Endothelial cell of umbilical vein (primary cell): ENCODE measurements around the gene PPP2R5B. TPM values are rescaled to one million over a fixed set of nuclear protein-coding genes. Genes with fewer than 3 reads are reported as not detected.

Source experiments
- BruUV-seq: library from RNA; stranded (reverse); fragments of 400-500 nt; replicated peaks from 2 replicates; lab custom pipeline; 2021; lab: Mats Ljungman, UMichigan
- CTCF ChIA-PET: fragments of 300-600, 350-600 bp; sonication (Branson Sonifier 250); formaldehyde crosslinking; loops from one replicate; lab custom pipeline; 2021; ENCODE audit warnings: antibody characterized with exemption, inconsistent platforms; lab: Charles Lee
- POLR2A ChIA-PET: fragments of 300-600, 350-600 bp; sonication (Branson Sonifier 250); formaldehyde crosslinking; loops from one replicate; lab custom pipeline; 2021; ENCODE audit warnings: antibody characterized with exemption, inconsistent platforms; lab: Charles Lee
- DNase-seq: peaks from one replicate; pipeline ENCODE4 v3.0.0-alpha.2; 2011; ENCODE audit warnings: low read depth, low spot score
- FAIRE-seq: peaks from 2 replicates; lab custom pipeline; 2011; peaks lifted over from hg19 to GRCh38; lab: Jason Lieb, UNC
- H2AFZ ChIP-seq: 2 replicates; pipeline ENCODE4 v1.6.0; 2012; ENCODE audit warnings: low read depth, low read length, control low read depth, inconsistent platforms
- H3K27ac ChIP-seq: 2 replicates; pipeline ENCODE4 v1.5.1; 2011; ENCODE audit warnings: low read depth, mild to moderate bottlenecking, control low read depth, low read length, moderate library complexity; ENCODE audit not compliant: insufficient read depth
- H3K27me3 ChIP-seq, 2 experiments: 2 replicates each; pipeline versions ENCODE4 v1.6.0 to v1.6.1; 2011; ENCODE audit warnings: low read length in 2 of 2, mixed read lengths in 1 of 2; ENCODE audit not compliant: control insufficient read depth in 2 of 2, insufficient read depth in 2 of 2
- H3K36me3 ChIP-seq, 2 experiments: 2 replicates in 1 of 2; 3 replicates in 1 of 2; pipeline ENCODE4 v1.5.1; 2011; ENCODE audit warnings: low read length in 2 of 2, mild to moderate bottlenecking in 1 of 2, moderate library complexity in 1 of 2; ENCODE audit not compliant: control insufficient read depth in 2 of 2, insufficient read depth in 2 of 2; ENCODE audit errors: extremely low read depth in 1 of 2
- H3K4me1 ChIP-seq: 3 replicates; pipeline ENCODE4 v1.5.1; 2011; ENCODE audit warnings: mild to moderate bottlenecking, low read length; ENCODE audit not compliant: control insufficient read depth, insufficient read depth; ENCODE audit errors: extremely low read depth
- H3K4me2 ChIP-seq: 2 replicates; pipeline ENCODE4 v1.6.1; 2011; ENCODE audit warnings: low read length, control low read depth, mixed read lengths; ENCODE audit not compliant: insufficient read depth
- H3K4me3 ChIP-seq, 3 experiments: fragments of 200-600 bp in 1 of 3; sonication (generic), shearing (Covaris generic) in 1 of 3; replicated peaks in 1 of 3; 2 replicates each; pipeline ENCODE4 v1.5.1; 2011 to 2016; ENCODE audit warnings: control low read depth in 3 of 3, low read length in 3 of 3, mild to moderate bottlenecking in 2 of 3, inconsistent platforms in 1 of 3, low read depth in 1 of 3, moderate library complexity in 1 of 3; ENCODE audit not compliant: insufficient read depth in 1 of 3
- H3K79me2 ChIP-seq: 2 replicates; pipeline ENCODE4 v1.6.0; 2012; ENCODE audit warnings: low read length, inconsistent platforms; ENCODE audit not compliant: control insufficient read depth, insufficient read depth
- H3K9ac ChIP-seq: replicated peaks from 2 replicates; pipeline ENCODE3; 2011; ENCODE audit warnings: low read length, control low read depth; ENCODE audit not compliant: insufficient read depth; ENCODE audit errors: extremely low read depth
- H3K9me1 ChIP-seq: replicated peaks from 3 replicates; pipeline ENCODE4 v1.6.0; 2011; ENCODE audit warnings: mild to moderate bottlenecking, low read length; ENCODE audit not compliant: control insufficient read depth, insufficient read depth; ENCODE audit errors: extremely low read depth
- H3K9me3 ChIP-seq: replicated peaks from 2 replicates; pipeline ENCODE4 v1.5.1; 2012; ENCODE audit warnings: low read length, inconsistent platforms; ENCODE audit not compliant: control insufficient read depth, insufficient read depth
- H4K20me1 ChIP-seq: replicated peaks from 2 replicates; pipeline ENCODE3; 2011; ENCODE audit warnings: mild to moderate bottlenecking, low read length; ENCODE audit not compliant: control insufficient read depth, insufficient read depth; ENCODE audit errors: extremely low read depth
- CTCF ChIP-seq, 2 donors: IDR thresholded peaks; 1 replicate in 1 of 2; 2 replicates in 1 of 2; pipeline ENCODE4 v1.5.1; 2011; ENCODE audit warnings: low read length in 2 of 2, mild to moderate bottlenecking in 2 of 2, moderate library complexity in 2 of 2, control low read depth in 1 of 2, inconsistent platforms in 1 of 2, low read depth in 1 of 2; ENCODE audit not compliant: insufficient read depth in 1 of 2; ENCODE audit errors: extremely low read depth in 1 of 2
- EZH2 ChIP-seq: IDR thresholded peaks from 2 replicates; pipeline ENCODE4 v1.6.1; 2012; ENCODE audit warnings: borderline replicate concordance, low read depth, mild to moderate bottlenecking, moderate library complexity, low read length, inconsistent platforms; ENCODE audit not compliant: severe bottlenecking
- FOS ChIP-seq: IDR thresholded peaks from 2 replicates; pipeline ENCODE4 v1.6.1; 2011; ENCODE audit warnings: mild to moderate bottlenecking, low read length, moderate library complexity, borderline replicate concordance; ENCODE audit not compliant: insufficient read depth
- GATA2 ChIP-seq: IDR thresholded peaks from 2 replicates; pipeline ENCODE4 v1.7.0; 2011; ENCODE audit warnings: low read depth, mild to moderate bottlenecking, moderate library complexity, mixed read lengths, low read length; ENCODE audit not compliant: insufficient read length, insufficient read depth
- JUN ChIP-seq: IDR thresholded peaks from 2 replicates; pipeline ENCODE4 v1.6.1; 2011; ENCODE audit warnings: borderline replicate concordance, low read depth; ENCODE audit not compliant: insufficient read length, insufficient read depth
- MAX ChIP-seq: IDR thresholded peaks from 2 replicates; pipeline ENCODE4 v1.6.1; 2011; ENCODE audit not compliant: insufficient read depth, insufficient read length
- MYC ChIP-seq: IDR thresholded peaks from one replicate; pipeline ENCODE4 v1.6.1; 2011; ENCODE audit warnings: mild to moderate bottlenecking, low read depth, low read length
- POLR2A ChIP-seq: IDR thresholded peaks from 2 replicates; pipeline ENCODE4 v1.6.1; 2012; ENCODE audit warnings: low read depth, mild to moderate bottlenecking, control low read depth, low read length
- POLR2AphosphoS5 ChIP-seq: IDR thresholded peaks from 2 replicates; pipeline ENCODE4 v1.6.1; 2012; ENCODE audit warnings: low read depth, mild to moderate bottlenecking, control low read depth, low read length, moderate library complexity; ENCODE audit not compliant: insufficient read depth
- dilution Hi-C: fragments of 300-500 bp; cut with MboI; formaldehyde crosslinking; loops from one replicate; pipeline ENCODE4 v1.15.0; 2019; ENCODE audit warnings: low sequenced_read_pairs; ENCODE audit not compliant: extremely low pct_ligation_motif_present
- intact Hi-C: fragments of 100-400 bp; cut with micrococcal nuclease; formaldehyde crosslinking; loops from one replicate; pipeline ENCODE4 v1.10.0; 2022
- polyA plus RNA-seq, 4 experiments: library from polyadenylated mRNA; depleted of rRNA in 3 of 4; stranded (reverse) in 3 of 4; unstranded in 1 of 4; fragments of >200 nt; gene quantifications; 2 replicates each; pipeline versions ENCODE4 v1.2.1 to v1.2.3, GENCODE V29; 2011 to 2012; ENCODE audit warnings: missing spikeins in 1 of 4
- total RNA-seq: library from RNA; stranded (reverse); gene quantifications from 2 replicates; pipeline ENCODE4 v1.2.3, GENCODE V29; 2021

PPP2R5B gene
- total and polyA plus RNA-seq, 2 donors (not counting 3 experiments of a cell fraction or from before 2014, with no cell fraction given) = 17.6 to 17.8 TPM

- H2AFZ ChIP-seq = no peak overlapping the region
- H3K9ac ChIP-seq = no peak overlapping the region
- TF ChIP-seq POLR2AphosphoS5 = no peak
- TF ChIP-seq CTCF (IDR thresholded peaks at IDR 0.05; ENCODE audit: extremely low read depth in 1 of 2, insufficient read depth in 1 of 2, low read depth in 1 of 2, low read length in 2 of 2) = no peak
- TF ChIP-seq JUN = no peak
- TF ChIP-seq FOS = no peak
- no peak for TF ChIP-seq POLR2A
- no peak for TF ChIP-seq MYC
- TF ChIP-seq EZH2 = no peak
- TF ChIP-seq MAX = no peak
- no peak for TF ChIP-seq GATA2
- CTCF ChIA-PET = interaction anchor here (1.4 to 5.6 kb wide), 3 partner anchors 24 to 76 kb away, joined by 4 to 34 read pairs (median 8); partner anchors contain the start of gene BATF2
- no peak overlapping the region for H3K4me3 ChIP-seq
- H4K20me1 ChIP-seq = no peaks in the 10 kb centered on the region
- no peak overlapping the region for H3K27ac ChIP-seq
- no peaks in the 10 kb centered on the region for H3K27me3 ChIP-seq
- FAIRE-seq = peak; percentile 12
- H3K36me3 ChIP-seq = no peaks in the 10 kb centered on the region
- no peak overlapping the region for H3K4me2 ChIP-seq
- peaks cover 7% of the 10 kb centered on the region for H3K79me2 ChIP-seq
- DNase-seq = no peak
- dilution Hi-C loops (no loop called here), intact Hi-C loops (no loop called here)
- BruUV-seq = no TSS peak
- peaks cover 15% of the 10 kb centered on the region for H3K4me1 ChIP-seq
- no peaks in the 10 kb centered on the region for H3K9me3 ChIP-seq
- POLR2A ChIA-PET = no interaction called here
- no peaks in the 10 kb centered on the region for H3K9me1 ChIP-seq
These were observed 4.4 kb upstream of the PPP2R5B start for GRCh38 chr11:64920124-64920523.
